Eye (tissue), 1 donor: ENCODE data around the gene RRBP1.
"Not testable (repeated sequence)": the region's sequence is repeated elsewhere in the genome, so short reads cannot be mapped to it uniquely, and the experiment has no call there.

ENCODE experiments used
- DNase-seq: peaks from one replicate; pipeline ENCODE4 v3.0.0-alpha.2; 2015

Gene RRBP1

GRCh38 chr20:17709361-17710293, 27.6 kb upstream of the RRBP1 start:
- DNase-seq: no peak

- DNase-seq: no peak
Observed at GRCh38 chr20:17708675-17709360, 26.8 kb upstream of the RRBP1 start.

GRCh38 chr20:17707951-17708350, 25.9 kb upstream of the RRBP1 start:
- not testable (repeated sequence) for DNase-seq

- no peak for DNase-seq
Observed at GRCh38 chr20:17706632-17707031, 24.6 kb upstream of the RRBP1 start.

- DNase-seq: no peak
Observed at GRCh38 chr20:17705916-17706315, 23.9 kb upstream of the RRBP1 start.

GRCh38 chr20:17704589-17705317, 22.7 kb upstream of the RRBP1 start:
- DNase-seq: no peak

- no peak for DNase-seq
Observed at GRCh38 chr20:17701826-17702225, 19.8 kb upstream of the RRBP1 start.

GRCh38 chr20:17700637-17701036, 18.6 kb upstream of the RRBP1 start:
- DNase-seq: no peak

- DNase-seq: no peak
Observed at GRCh38 chr20:17699931-17700351, 17.9 kb upstream of the RRBP1 start, which contains the start of gene BANF2. TSS of gene BANF2 (plus strand) at chr20:17699966. CDS start at chr20:17725026, 25,060 bp downstream.

- no peak for DNase-seq
Observed at GRCh38 chr20:17698384-17698783, 16.3 kb upstream of the RRBP1 start.

GRCh38 chr20:17697171-17697570, 15.1 kb upstream of the RRBP1 start:
- no peak for DNase-seq

GRCh38 chr20:17696287-17696686, 14.2 kb upstream of the RRBP1 start:
- DNase-seq: no peak

GRCh38 chr20:17694767-17695166, 12.7 kb upstream of the RRBP1 start:
- no peak for DNase-seq

GRCh38 chr20:17693444-17694001, 11.5 kb upstream of the RRBP1 start:
- no peak for DNase-seq

GRCh38 chr20:17691758-17692157, 9.7 kb upstream of the RRBP1 start:
- DNase-seq: no peak

GRCh38 chr20:17690144-17690543, 8.1 kb upstream of the RRBP1 start:
- no peak for DNase-seq

- DNase-seq: no peak
Observed at GRCh38 chr20:17688965-17689364, 6.9 kb upstream of the RRBP1 start.

- DNase-seq: no peak
Observed at GRCh38 chr20:17687800-17688199, 5.8 kb upstream of the RRBP1 start.

- DNase-seq: no peak
Observed at GRCh38 chr20:17685168-17685567, 3.1 kb upstream of the RRBP1 start.

- no peak for DNase-seq
Observed at GRCh38 chr20:17684077-17684888, 2.2 kb upstream of the RRBP1 start.

GRCh38 chr20:17683218-17684076, 1.4 kb upstream of the RRBP1 start:
- DNase-seq: no peak
